GM23338 (cell line): ENCODE measurements around the gene RASL12. TPM values are rescaled to one million over a fixed set of nuclear protein-coding genes. Genes with fewer than 3 reads are reported as not detected.

Experiments used
- ATAC-seq: fragments of 200-7000 bp; cut with Tn5 transposase; 3 replicates; pipeline ENCODE4 v1.9.1; 2020
- DNase-seq: peaks from one replicate; pipeline ENCODE4 v3.0.0-alpha.2; 2015; ENCODE audit warnings: low spot score
- H2AFZ ChIP-seq: fragments of 200-600 bp; sonication (generic); 2 replicates; pipeline ENCODE4 v1.8.0; 2016; ENCODE audit warnings: antibody characterized with exemption, mild to moderate bottlenecking, moderate library complexity
- H3F3A ChIP-seq: fragments of 200-600 bp; sonication (generic); replicated peaks from 2 replicates; pipeline ENCODE4 v1.8.0; 2017; ENCODE audit warnings: antibody characterized with exemption, mixed run types, low read depth
- H3K27ac ChIP-seq: fragments of 200-600 bp; sonication (generic); 2 replicates; pipeline ENCODE4 v1.6.1; 2016; ENCODE audit warnings: low read depth
- H3K27me3 ChIP-seq: fragments of 200-600 bp; sonication (generic); 2 replicates; pipeline ENCODE4 v1.8.0; 2016; ENCODE audit warnings: mild to moderate bottlenecking, mixed run types, moderate library complexity; ENCODE audit not compliant: insufficient read depth
- H3K36me3 ChIP-seq: fragments of 200-600 bp; sonication (generic); 2 replicates; pipeline ENCODE4 v1.8.0; 2016; ENCODE audit warnings: mild to moderate bottlenecking; ENCODE audit not compliant: insufficient read depth
- H3K4me1 ChIP-seq: fragments of 200-600 bp; sonication (generic); 2 replicates; pipeline ENCODE4 v1.8.0; 2016; ENCODE audit warnings: mild to moderate bottlenecking, moderate library complexity; ENCODE audit not compliant: insufficient read depth
- H3K4me2 ChIP-seq: fragments of 200-600 bp; sonication (generic); 2 replicates; pipeline ENCODE4 v1.7.1; 2017; ENCODE audit warnings: mixed run types
- H3K4me3 ChIP-seq: fragments of 200-600 bp; sonication (generic); 2 replicates; pipeline ENCODE4 v1.6.1; 2016; ENCODE audit warnings: mixed run types
- H3K79me2 ChIP-seq: fragments of 200-600 bp; sonication (generic); replicated peaks from 2 replicates; pipeline ENCODE4 v1.8.0; 2017; ENCODE audit warnings: mild to moderate bottlenecking; ENCODE audit not compliant: insufficient read depth
- H3K9me2 ChIP-seq: fragments of 200-600 bp; sonication (generic); 2 replicates; pipeline ENCODE4 v1.8.0; 2017; ENCODE audit not compliant: insufficient read depth
- H4K20me1 ChIP-seq: fragments of 200-600 bp; sonication (generic); replicated peaks from 2 replicates; pipeline ENCODE4 v1.8.0; 2017; ENCODE audit warnings: mild to moderate bottlenecking; ENCODE audit not compliant: insufficient read depth
- H3K27ac Mint-ChIP-seq: 2 replicates; pipeline ENCODE4 v1.8.0; 2020; ENCODE audit warnings: inconsistent platforms, mild to moderate bottlenecking, moderate library complexity, mixed read lengths
- H3K27me3 Mint-ChIP-seq: 3 replicates; pipeline ENCODE4 v1.8.0; 2022; ENCODE audit warnings: low read depth, mild to moderate bottlenecking, moderate library complexity, mixed read lengths, inconsistent platforms; ENCODE audit not compliant: insufficient read depth, poor library complexity
- H3K36me3 Mint-ChIP-seq: 3 replicates; pipeline ENCODE4 v1.8.0; 2021; ENCODE audit warnings: low read depth, mild to moderate bottlenecking, inconsistent platforms, moderate library complexity, mixed read lengths
- H3K4me1 Mint-ChIP-seq: 3 replicates; pipeline ENCODE4 v1.8.0; 2020; ENCODE audit warnings: mild to moderate bottlenecking, inconsistent platforms, mixed read lengths
- H3K4me3 Mint-ChIP-seq: 3 replicates; pipeline ENCODE4 v1.8.0; 2021; ENCODE audit warnings: moderate library complexity, mild to moderate bottlenecking, inconsistent platforms, mixed read lengths
- H3K9me3 Mint-ChIP-seq: 3 replicates; pipeline ENCODE4 v1.8.0; 2020; ENCODE audit warnings: moderate library complexity, mild to moderate bottlenecking, inconsistent platforms, mixed read lengths
- CREB1 ChIP-seq: fragments of 250-450 bp; sonication (Bioruptor Pico); IDR thresholded peaks from 2 replicates; pipeline ENCODE4 v1.5.0; 2020; ENCODE audit warnings: low read depth, mild to moderate bottlenecking, moderate library complexity
- EZH2 ChIP-seq: fragments of 200-600 bp; sonication (generic); IDR thresholded peaks from one replicate; pipeline ENCODE4 v1.8.0; 2017; ENCODE audit warnings: antibody characterized with exemption, mild to moderate bottlenecking, low read depth; ENCODE audit not compliant: unreplicated experiment
- EZH2phosphoT487 ChIP-seq: fragments of 200-600 bp; sonication (generic); IDR thresholded peaks from one replicate; pipeline ENCODE4 v1.8.1; 2018; ENCODE audit warnings: antibody characterized with exemption; ENCODE audit not compliant: unreplicated experiment
- JUNB ChIP-seq: IDR thresholded peaks from one replicate; pipeline ENCODE4 v1.6.1; 2016; ENCODE audit warnings: antibody characterized with exemption; ENCODE audit not compliant: unreplicated experiment
- NANOG ChIP-seq: IDR thresholded peaks from 2 replicates; pipeline ENCODE4 v1.6.1; 2016; ENCODE audit warnings: antibody characterized with exemption, borderline replicate concordance
- POLR2AphosphoS5 ChIP-seq: IDR thresholded peaks from 2 replicates; pipeline ENCODE4 v1.6.1; 2016; ENCODE audit warnings: antibody characterized with exemption, low read depth
- STAT1 ChIP-seq: IDR thresholded peaks from one replicate; pipeline ENCODE4 v1.6.1; 2016; ENCODE audit warnings: antibody characterized with exemption; ENCODE audit not compliant: unreplicated experiment
- ZNF114 ChIP-seq: fragments of 250-450 bp; sonication (Bioruptor Pico); IDR thresholded peaks from 2 replicates; pipeline ENCODE4 v1.5.0; 2020; ENCODE audit warnings: mild to moderate bottlenecking, moderate library complexity
- ZNF331 ChIP-seq: fragments of 250-450 bp; sonication (Bioruptor Pico); IDR thresholded peaks from 2 replicates; pipeline ENCODE4 v1.5.0; 2020; ENCODE audit warnings: low read depth, mild to moderate bottlenecking, moderate library complexity
- polyA plus RNA-seq: library from polyadenylated mRNA; unstranded; fragments of >200 nt; fragmentation: Nextera tagmentation; extraction: Ambion mirVana; gene quantifications from 2 replicates; pipeline ENCODE4 v1.2.1, GENCODE V29; 2016
- total RNA-seq: library from RNA; depleted of rRNA; stranded (reverse); fragments of >200 nt; shearing (Covaris generic); gene quantifications from 2 replicates; pipeline ENCODE4 v1.2.3, GENCODE V29; 2014
- TF ChIP-seq, protein P1 (sequence below): fragments of 250-450 bp; sonication (Bioruptor Pico); IDR thresholded peaks from 2 replicates; pipeline ENCODE4 v1.5.0; 2020; ENCODE audit warnings: mild to moderate bottlenecking, moderate library complexity
- TF ChIP-seq, protein P2 (sequence below): IDR thresholded peaks from 2 replicates; pipeline ENCODE4 v1.6.1; 2016; ENCODE audit warnings: antibody characterized with exemption
- TF ChIP-seq, protein P3 (sequence below): IDR thresholded peaks from one replicate; pipeline ENCODE4 v1.6.1; 2018; ENCODE audit warnings: antibody characterized with exemption; ENCODE audit not compliant: unreplicated experiment
- TF ChIP-seq, protein P4 (sequence below), 2 experiments: fragments of 200-600 bp in 1 of 2; sonication (generic) in 1 of 2; conservative IDR thresholded peaks; 2 replicates each; pipeline versions ENCODE4 v1.5.1 to v1.6.1; 2016 to 2017; ENCODE audit warnings: antibody characterized with exemption in 2 of 2, low read depth in 2 of 2, mild to moderate bottlenecking in 2 of 2, moderate library complexity in 1 of 2

RASL12 gene
- total and polyA plus RNA-seq, 2 experiments from 2014 or later: 4.5 to 27.7 TPM

DNA sequence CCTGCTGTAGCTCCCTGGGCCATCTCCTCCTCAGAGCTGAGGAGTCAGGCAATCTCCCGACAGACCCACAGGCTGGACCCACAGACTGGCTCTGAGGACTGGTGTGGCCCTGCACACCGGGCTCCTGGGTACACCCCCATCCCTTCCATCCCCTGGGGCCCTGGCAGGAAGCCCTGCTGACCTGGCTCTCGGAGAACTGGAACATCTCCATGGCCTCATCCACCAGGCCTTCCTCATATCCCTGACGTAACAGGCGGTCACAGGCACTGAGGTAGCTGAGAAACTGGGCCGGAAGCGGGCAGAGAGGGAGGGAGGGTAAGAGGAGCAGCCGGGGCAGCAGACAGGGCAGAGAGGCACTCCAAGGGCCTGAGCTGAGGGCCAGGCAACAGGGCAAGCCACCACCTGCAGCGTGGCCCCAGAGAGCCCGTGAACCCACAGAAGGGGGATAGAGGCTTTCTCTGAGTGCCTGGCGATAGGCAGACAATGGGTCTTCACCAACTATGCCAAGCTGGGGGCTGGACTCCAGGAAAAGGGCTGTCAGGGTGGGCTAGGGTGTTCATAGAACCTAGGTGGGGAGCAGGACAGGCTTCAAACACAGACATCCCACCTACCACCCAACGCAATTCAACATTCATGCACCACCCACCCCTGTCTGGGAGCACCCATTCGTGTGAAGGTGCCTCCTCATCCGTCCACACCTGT is 26.7 kb upstream of the RASL12 start:
- DNase-seq (no peak), ATAC-seq (no peak)
- H3K4me1 ChIP-seq: no peaks in the 10 kb centered on the region
- no peak overlapping the region for H2AFZ ChIP-seq
- H3K27ac Mint-ChIP-seq: 0 out of 2 replicates have a peak overlapping the region, but pooled peaks have one; percentile 16
- no peaks in the 10 kb centered on the region for H3K36me3 Mint-ChIP-seq
- no peaks in the 10 kb centered on the region for H3K27me3 ChIP-seq
- no peak overlapping the region for H3K4me3 ChIP-seq
- no peak overlapping the region for H3K4me2 ChIP-seq
- peaks cover 8% of the 10 kb centered on the region for H3K27me3 Mint-ChIP-seq
- no peaks in the 10 kb centered on the region for H3K36me3 ChIP-seq
- H3K9me2 ChIP-seq: no peaks in the 10 kb centered on the region
- no peaks in the 10 kb centered on the region for H3K9me3 Mint-ChIP-seq
- no peak overlapping the region for H3K27ac ChIP-seq
- H4K20me1 ChIP-seq: no peaks in the 10 kb centered on the region
- peaks cover under 1% of the 10 kb centered on the region; the same call in 2 of the 3 replicates for H3K4me1 Mint-ChIP-seq
- no peak overlapping the region for H3K4me3 Mint-ChIP-seq
- TF ChIP-seq EZH2phosphoT487 (no peak), NANOG (no peak), EZH2 (no peak), POLR2AphosphoS5 (no peak), JUNB (no peak), CREB1 (CRISPR knock-in tag) (no peak), ZNF114 (no peak), ZNF331 (CRISPR knock-in tag) (no peak), STAT1 (no peak)
- TF ChIP-seq, protein P1, sequence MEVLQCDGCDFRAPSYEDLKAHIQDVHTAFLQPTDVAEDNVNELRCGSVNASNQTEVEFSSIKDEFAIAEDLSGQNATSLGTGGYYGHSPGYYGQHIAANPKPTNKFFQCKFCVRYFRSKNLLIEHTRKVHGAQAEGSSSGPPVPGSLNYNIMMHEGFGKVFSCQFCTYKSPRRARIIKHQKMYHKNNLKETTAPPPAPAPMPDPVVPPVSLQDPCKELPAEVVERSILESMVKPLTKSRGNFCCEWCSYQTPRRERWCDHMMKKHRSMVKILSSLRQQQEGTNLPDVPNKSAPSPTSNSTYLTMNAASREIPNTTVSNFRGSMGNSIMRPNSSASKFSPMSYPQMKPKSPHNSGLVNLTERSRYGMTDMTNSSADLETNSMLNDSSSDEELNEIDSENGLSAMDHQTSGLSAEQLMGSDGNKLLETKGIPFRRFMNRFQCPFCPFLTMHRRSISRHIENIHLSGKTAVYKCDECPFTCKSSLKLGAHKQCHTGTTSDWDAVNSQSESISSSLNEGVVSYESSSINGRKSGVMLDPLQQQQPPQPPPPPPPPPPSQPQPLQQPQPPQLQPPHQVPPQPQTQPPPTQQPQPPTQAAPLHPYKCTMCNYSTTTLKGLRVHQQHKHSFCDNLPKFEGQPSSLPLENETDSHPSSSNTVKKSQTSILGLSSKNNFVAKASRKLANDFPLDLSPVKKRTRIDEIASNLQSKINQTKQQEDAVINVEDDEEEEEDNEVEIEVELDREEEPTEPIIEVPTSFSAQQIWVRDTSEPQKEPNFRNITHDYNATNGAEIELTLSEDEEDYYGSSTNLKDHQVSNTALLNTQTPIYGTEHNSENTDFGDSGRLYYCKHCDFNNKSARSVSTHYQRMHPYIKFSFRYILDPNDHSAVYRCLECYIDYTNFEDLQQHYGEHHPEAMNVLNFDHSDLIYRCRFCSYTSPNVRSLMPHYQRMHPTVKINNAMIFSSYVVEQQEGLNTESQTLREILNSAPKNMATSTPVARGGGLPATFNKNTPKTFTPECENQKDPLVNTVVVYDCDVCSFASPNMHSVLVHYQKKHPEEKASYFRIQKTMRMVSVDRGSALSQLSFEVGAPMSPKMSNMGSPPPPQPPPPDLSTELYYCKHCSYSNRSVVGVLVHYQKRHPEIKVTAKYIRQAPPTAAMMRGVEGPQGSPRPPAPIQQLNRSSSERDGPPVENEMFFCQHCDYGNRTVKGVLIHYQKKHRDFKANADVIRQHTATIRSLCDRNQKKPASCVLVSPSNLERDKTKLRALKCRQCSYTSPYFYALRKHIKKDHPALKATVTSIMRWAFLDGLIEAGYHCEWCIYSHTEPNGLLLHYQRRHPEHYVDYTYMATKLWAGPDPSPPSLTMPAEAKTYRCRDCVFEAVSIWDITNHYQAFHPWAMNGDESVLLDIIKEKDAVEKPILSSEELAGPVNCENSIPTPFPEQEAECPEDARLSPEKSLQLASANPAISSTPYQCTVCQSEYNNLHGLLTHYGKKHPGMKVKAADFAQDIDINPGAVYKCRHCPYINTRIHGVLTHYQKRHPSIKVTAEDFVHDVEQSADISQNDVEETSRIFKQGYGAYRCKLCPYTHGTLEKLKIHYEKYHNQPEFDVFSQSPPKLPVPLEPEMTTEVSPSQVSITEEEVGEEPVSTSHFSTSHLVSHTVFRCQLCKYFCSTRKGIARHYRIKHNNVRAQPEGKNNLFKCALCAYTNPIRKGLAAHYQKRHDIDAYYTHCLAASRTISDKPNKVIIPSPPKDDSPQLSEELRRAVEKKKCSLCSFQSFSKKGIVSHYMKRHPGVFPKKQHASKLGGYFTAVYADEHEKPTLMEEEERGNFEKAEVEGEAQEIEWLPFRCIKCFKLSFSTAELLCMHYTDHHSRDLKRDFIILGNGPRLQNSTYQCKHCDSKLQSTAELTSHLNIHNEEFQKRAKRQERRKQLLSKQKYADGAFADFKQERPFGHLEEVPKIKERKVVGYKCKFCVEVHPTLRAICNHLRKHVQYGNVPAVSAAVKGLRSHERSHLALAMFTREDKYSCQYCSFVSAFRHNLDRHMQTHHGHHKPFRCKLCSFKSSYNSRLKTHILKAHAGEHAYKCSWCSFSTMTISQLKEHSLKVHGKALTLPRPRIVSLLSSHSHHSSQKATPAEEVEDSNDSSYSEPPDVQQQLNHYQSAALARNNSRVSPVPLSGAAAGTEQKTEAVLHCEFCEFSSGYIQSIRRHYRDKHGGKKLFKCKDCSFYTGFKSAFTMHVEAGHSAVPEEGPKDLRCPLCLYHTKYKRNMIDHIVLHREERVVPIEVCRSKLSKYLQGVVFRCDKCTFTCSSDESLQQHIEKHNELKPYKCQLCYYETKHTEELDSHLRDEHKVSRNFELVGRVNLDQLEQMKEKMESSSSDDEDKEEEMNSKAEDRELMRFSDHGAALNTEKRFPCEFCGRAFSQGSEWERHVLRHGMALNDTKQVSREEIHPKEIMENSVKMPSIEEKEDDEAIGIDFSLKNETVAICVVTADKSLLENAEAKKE: no peak
- TF ChIP-seq, protein P2, sequence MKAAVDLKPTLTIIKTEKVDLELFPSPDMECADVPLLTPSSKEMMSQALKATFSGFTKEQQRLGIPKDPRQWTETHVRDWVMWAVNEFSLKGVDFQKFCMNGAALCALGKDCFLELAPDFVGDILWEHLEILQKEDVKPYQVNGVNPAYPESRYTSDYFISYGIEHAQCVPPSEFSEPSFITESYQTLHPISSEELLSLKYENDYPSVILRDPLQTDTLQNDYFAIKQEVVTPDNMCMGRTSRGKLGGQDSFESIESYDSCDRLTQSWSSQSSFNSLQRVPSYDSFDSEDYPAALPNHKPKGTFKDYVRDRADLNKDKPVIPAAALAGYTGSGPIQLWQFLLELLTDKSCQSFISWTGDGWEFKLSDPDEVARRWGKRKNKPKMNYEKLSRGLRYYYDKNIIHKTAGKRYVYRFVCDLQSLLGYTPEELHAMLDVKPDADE: no peak
- TF ChIP-seq, protein P3, sequence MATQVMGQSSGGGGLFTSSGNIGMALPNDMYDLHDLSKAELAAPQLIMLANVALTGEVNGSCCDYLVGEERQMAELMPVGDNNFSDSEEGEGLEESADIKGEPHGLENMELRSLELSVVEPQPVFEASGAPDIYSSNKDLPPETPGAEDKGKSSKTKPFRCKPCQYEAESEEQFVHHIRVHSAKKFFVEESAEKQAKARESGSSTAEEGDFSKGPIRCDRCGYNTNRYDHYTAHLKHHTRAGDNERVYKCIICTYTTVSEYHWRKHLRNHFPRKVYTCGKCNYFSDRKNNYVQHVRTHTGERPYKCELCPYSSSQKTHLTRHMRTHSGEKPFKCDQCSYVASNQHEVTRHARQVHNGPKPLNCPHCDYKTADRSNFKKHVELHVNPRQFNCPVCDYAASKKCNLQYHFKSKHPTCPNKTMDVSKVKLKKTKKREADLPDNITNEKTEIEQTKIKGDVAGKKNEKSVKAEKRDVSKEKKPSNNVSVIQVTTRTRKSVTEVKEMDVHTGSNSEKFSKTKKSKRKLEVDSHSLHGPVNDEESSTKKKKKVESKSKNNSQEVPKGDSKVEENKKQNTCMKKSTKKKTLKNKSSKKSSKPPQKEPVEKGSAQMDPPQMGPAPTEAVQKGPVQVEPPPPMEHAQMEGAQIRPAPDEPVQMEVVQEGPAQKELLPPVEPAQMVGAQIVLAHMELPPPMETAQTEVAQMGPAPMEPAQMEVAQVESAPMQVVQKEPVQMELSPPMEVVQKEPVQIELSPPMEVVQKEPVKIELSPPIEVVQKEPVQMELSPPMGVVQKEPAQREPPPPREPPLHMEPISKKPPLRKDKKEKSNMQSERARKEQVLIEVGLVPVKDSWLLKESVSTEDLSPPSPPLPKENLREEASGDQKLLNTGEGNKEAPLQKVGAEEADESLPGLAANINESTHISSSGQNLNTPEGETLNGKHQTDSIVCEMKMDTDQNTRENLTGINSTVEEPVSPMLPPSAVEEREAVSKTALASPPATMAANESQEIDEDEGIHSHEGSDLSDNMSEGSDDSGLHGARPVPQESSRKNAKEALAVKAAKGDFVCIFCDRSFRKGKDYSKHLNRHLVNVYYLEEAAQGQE: no peak
- TF ChIP-seq, protein P4, sequence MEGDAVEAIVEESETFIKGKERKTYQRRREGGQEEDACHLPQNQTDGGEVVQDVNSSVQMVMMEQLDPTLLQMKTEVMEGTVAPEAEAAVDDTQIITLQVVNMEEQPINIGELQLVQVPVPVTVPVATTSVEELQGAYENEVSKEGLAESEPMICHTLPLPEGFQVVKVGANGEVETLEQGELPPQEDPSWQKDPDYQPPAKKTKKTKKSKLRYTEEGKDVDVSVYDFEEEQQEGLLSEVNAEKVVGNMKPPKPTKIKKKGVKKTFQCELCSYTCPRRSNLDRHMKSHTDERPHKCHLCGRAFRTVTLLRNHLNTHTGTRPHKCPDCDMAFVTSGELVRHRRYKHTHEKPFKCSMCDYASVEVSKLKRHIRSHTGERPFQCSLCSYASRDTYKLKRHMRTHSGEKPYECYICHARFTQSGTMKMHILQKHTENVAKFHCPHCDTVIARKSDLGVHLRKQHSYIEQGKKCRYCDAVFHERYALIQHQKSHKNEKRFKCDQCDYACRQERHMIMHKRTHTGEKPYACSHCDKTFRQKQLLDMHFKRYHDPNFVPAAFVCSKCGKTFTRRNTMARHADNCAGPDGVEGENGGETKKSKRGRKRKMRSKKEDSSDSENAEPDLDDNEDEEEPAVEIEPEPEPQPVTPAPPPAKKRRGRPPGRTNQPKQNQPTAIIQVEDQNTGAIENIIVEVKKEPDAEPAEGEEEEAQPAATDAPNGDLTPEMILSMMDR (conservative IDR thresholded peaks at IDR 0.05; ENCODE audit: low read depth in 2 of 2): no peak
- no peaks in the 10 kb centered on the region for H3K79me2 ChIP-seq
- no peaks in the 10 kb centered on the region for H3F3A ChIP-seq
